Hippocampal formation (tissue), 2 donors: ENCODE data around the gene CHRNA4.
"Not testable (repeated sequence)": the region's sequence is repeated elsewhere in the genome, so short reads cannot be mapped to it uniquely, and the experiment has no call there.

Source experiments
- DNase-seq, 2 donors: peaks; one replicate each; lab custom pipeline; 2025; lab: John Stamatoyannopoulos, UW

The CHRNA4 gene

GRCh38 chr20:63348828-63349515 is 12.2 kb downstream of the CHRNA4 start:
- DNase-seq, result no peak

GRCh38 chr20:63347950-63348827 is 13.0 kb downstream of the CHRNA4 start:
- no peak for DNase-seq

- no peak for DNase-seq
Measured at GRCh38 chr20:63347081-63347741, 13.9 kb downstream of the CHRNA4 start.

GRCh38 chr20:63346131-63347080 is 14.7 kb downstream of the CHRNA4 start:
- DNase-seq, result no peak

- DNase-seq, result no peak
Measured at GRCh38 chr20:63345328-63346100, 15.6 kb downstream of the CHRNA4 start.

GRCh38 chr20:63344616-63345327 is 16.4 kb downstream of the CHRNA4 start:
- no peak for DNase-seq

GRCh38 chr20:63343460-63344445 is 17.4 kb downstream of the CHRNA4 start:
- DNase-seq, result no peak

- DNase-seq, result no peak
Measured at GRCh38 chr20:63342561-63343459, 18.3 kb downstream of the CHRNA4 start.

- DNase-seq, result not testable (repeated sequence)
Measured at GRCh38 chr20:63340158-63340688, 20.9 kb downstream of the CHRNA4 start.

GRCh38 chr20:63339154-63340094 is 21.7 kb downstream of the CHRNA4 start:
- DNase-seq, result not testable (repeated sequence)

- DNase-seq, result no peak
Measured at GRCh38 chr20:63337786-63338420, 23.2 kb downstream of the CHRNA4 start.

GRCh38 chr20:63336232-63336752 is 24.9 kb downstream of the CHRNA4 start:
- no peak for DNase-seq

GRCh38 chr20:63335711-63336110 is 25.4 kb downstream of the CHRNA4 start:
- no peak for DNase-seq

GRCh38 chr20:63335060-63335459 is 26.1 kb downstream of the CHRNA4 start:
- DNase-seq, result not testable (repeated sequence)

- DNase-seq, result no peak
Measured at GRCh38 chr20:63334356-63334755, 26.8 kb downstream of the CHRNA4 start.
